ENCODE data around the gene NAXD.
"Not testable (repeated sequence)": the region's sequence is repeated elsewhere in the genome, so short reads cannot be mapped to it uniquely, and the experiment has no call there.

NAXD gene

DNA sequence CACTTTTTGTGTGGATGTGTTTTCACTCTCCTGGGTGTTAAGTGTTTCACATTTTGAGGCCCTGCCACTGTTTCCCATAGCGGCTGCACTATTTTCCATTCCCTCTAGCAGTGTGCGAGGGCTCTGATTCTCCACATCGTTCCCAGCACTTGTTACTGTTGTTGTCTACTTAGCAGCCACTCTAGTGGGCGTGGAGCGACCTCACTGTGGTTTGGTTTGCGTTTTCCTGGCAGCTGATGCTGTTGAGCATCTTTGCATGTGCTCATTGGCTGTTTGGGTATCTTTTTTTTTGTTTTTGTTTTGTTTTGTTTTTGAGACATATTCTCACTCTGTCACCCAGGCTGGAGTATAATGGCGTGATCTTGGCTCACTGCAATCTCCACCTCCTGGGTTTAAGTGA lies 14.4 kb downstream of the NAXD start:
- no peak for DNase-seq

DNA sequence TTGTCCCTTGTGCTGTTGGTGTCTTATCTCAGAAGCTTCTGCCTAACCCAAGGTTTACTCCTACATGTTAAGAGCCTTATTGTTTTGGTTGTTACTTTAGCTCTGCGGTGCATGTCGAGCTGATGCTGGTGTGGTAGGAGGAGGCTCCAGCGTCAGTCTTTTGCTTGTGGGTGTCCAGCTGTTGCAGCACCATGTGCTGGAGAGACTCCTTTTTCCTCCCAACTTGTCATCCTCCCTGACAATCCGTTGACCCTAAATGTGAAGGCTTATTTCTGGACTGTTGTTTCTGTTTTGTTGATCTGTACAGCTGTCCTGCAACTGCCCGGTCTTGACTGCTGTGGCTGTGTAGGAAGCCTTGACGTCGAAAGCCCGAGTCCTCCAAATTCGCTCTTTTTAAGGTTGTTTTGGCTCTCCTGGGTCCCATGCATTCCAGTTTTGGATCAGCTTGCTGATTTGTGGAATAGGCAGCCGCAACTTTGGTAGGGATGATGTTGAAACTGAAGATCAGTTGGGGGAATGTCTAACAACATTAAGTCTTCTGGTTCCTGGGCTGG lies 15.3 kb downstream of the NAXD start:
- no peak for DNase-seq

DNA sequence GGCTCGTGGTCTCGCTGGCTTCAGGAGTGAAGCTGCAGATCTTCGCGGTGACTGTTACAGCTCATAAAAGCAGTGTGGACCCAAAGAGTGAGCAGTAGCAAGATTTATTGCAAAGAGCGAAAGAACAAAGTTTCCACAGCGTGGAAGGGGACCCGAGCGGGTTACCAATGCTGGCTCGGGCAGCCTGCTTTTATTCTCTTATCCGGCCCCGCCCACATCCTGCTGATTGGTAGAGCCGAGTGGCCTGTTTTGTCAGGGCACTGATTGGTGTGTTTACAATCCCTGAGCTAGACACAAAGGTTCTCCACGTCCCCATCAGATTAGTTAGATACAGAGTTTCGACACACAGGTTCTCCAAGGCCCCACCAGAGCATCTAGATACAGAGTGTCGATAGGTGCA lies 16.9 kb downstream of the NAXD start:
- DNase-seq: not testable (repeated sequence)

DNA sequence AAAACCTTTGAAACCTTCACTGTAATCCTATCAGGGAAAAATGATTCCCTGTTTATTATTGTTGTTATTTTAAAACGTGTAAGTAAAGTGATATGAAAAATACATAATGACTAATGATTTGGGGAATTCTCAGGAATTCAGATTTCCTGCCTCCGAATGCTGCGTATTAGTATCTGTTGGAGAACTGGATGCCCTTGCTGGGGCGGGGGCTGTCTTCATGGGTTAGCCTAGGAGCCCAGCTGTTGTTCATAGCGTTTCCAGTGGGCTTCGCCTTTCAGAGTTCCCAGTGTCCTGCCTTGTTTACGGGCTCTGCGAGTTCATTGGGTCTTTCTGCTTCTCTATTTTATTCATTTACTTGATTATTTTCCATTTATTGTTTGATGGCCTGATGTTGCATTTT lies 18.4 kb downstream of the NAXD start:
- no peak for DNase-seq

DNA sequence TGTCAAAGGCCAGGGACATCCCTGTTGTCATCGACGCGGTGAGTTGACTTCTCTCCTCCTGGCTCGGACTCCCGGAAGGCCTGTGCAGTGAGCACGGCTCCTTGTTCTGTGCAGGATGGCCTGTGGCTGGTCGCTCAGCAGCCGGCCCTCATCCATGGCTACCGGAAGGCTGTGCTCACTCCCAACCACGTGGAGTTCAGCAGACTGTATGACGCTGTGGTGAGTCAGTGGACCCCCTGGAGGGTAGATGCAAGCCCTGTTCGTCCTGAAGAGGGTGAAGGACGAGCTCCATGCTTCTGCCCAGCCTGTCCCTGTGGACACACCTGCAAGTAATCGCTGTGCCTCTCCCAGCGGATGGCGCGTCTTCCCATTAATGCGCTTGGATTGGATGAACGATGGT lies 19.2 kb downstream of the NAXD start:
- no peak for DNase-seq

DNA sequence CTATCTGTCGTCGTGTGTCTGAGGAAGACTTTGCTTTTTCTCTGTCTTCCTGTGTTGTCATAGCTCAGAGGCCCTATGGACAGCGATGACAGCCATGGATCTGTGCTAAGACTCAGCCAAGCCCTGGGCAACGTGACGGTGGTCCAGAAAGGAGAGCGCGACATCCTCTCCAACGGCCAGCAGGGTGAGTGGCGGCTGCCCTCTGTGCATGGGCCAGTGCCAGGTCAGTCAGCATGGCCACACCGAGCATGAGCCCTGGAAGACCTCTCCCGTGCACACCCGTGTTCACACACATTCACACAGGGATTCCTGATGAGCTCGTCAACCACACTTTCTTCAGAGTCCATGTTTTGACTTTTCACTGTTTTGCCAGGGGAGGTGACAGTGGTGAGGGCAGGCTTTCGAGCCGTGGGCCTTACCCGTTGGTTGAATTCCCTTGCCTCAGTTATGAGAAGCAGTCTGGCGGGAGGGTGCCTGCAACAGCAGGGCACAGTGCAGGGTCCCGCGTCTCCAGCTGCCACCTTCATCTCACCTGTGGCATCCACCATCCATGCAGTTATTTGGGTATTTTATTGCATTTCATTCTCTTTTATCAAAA lies 20.2 kb downstream of the NAXD start:
- DNase-seq: no peak

DNA sequence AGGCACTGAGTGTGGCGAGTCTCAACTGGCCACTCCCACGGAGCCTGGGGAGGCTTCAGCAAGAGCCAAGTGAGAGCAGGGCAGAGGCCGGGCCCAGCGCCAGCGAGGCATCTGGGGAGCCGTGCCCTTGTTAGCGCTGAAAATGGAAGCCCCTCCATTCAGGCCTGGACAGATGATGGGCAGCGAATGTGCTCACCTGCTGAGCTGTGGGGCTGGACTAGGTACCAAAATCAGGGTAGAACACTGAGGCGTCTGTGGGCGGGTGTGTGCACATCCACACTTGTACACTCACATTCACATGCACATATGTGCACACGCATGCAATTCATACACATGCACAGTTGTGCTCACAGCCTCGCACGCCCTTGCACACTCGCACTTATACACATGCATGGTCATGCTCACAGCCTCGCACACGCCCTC lies 20.7 kb downstream of the NAXD start:
- DNase-seq: no peak

DNA sequence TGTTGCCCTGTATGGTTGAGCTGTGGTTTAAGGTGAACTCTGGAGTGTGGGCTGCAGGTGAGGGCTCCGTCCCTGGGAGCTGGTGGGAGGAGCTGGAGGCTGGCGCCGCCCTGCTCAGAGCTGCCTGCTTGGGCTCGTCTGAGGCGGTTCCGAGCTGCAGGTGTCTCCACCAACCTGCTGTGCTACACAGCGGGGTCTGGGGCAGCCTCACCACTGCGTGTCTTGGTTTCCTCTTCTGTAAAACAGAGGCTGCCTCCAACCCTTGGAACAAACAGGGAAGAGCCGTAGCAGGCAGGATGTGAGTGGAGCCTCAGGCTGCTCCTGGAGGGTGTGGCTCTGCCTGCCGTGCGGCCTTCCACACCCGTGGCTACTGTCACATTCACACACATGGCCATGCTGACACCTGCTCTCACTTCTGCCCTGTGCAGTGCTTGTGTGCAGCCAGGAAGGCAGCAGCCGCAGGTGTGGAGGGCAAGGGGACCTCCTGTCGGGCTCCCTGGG lies 21.4 kb downstream of the NAXD start:
- DNase-seq: no peak

DNA sequence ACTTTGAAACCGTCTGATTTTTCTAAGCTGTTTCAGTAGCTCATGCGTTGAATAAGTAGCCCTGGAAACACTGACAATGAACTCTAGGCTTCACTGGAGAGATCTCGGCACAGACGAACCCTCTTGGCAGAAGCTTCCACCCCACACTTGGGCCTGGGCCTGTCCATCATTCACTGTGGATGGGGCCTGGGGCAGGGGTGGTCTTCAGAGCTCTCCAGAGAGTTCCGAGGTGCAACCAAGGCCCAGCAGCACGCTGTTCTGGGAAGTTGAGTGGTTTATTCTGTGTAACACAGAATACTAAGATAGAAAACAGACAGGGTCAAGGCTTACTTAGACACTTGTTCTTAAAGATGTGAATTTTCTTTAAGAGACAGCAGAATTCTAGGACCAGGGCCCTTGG lies 21.9 kb downstream of the NAXD start:
- DNase-seq: no peak

DNA sequence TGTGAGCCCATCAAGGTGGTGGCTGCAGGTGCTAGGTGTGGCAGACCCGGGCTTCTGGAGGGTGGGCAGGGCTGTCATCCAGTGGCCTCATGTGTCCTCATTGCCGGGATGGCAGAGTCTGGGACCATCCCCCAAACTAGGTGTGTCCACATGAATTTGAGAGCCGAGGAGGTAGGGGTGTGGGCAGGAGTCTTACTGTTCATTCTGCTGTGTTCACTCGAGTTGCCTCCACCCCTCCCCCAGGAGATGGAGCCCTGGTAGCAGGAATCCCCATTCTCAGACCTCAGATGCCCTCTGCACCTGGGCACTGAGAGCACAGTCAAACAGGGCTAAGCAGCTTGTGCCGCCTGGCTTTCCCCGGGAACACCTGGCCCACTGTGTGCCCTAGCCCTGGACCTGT lies 22.4 kb downstream of the NAXD start:
- DNase-seq: no peak

DNA sequence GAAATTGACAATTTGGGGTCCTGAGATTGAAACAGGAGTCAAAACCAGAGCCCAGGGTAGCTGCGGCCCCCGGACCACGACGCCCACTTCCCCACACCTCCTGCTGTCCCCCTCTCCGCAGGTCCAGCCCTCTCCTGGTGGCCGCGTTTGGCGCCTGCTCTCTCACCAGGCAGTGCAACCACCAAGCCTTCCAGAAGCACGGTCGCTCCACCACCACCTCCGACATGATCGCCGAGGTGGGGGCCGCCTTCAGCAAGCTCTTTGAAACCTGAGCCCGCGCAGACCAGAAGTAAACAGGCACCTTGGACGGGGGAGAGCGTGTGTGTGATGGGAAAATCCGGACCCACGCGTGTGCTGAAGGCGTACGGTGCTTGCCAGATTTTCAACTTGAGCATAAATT lies 22.9 kb downstream of the NAXD start:
- DNase-seq: no peak

DNA sequence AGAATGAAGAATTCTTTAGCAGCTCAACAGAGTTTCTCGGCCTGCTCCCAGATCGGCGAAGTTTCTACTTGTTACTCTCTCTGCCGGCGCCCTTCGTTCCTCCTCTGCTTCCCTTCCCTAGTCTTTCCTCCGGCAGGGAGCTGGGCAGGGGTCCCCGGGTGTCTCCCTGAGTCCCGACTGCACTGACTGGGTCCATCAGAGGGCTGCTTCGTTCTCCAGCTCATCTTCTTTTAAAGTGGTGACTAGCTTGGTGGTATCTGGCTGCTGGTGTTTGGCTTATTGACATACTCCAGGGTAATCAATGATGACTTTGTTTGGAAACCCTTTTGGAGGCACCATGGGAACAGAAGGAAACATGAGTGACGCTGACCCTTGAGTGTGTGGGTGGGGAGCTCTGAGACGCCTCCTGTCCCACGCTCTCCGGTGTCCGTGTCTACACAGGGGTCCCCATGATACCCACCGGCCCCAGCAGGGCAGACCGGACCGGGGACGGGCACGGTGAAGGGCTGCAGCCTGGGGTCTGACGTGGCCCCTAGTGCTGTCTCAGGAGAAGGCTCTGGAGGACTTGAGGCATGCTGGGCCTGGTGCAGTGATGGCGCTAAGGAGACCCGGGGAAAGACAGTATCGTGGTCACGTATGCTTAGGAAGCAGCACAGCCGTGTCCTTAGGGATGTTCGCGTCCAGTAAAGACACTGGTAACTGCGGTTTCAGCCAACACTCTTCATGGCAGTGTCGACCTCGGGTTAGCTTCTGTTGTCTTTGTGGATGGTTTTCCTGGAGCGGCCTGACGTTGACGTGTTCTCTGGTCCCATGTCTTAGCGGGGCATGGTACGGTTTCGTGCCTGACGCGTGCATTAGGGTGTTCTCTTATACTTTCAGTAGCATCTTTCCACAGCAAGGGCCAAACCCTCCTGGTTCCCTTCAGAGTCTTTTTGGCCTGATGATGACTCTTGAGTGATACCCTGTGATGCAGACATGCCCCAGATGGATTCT lies 23.8 kb downstream of the NAXD start:
- peak; percentile 8 for DNase-seq

DNA sequence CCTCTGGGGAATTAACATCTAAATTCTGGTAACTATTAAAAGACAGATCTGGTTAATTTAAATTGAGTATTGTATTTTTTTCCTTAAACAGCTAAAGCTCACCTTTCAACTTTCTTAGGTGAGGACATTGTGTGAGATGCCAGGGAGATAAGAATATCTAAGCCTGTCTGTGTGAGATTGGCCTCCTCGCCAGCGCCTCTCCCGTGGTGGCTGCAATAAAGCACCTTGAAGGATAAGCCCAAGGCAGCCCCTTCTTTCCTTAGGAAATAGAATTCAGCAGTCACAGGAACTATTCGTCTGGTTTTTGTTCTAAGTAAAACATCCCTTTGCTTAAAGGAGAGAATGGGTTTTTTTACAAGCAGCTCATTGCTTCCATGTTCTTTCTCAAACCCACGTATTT lies 24.6 kb downstream of the NAXD start:
- no peak for DNase-seq

DNA sequence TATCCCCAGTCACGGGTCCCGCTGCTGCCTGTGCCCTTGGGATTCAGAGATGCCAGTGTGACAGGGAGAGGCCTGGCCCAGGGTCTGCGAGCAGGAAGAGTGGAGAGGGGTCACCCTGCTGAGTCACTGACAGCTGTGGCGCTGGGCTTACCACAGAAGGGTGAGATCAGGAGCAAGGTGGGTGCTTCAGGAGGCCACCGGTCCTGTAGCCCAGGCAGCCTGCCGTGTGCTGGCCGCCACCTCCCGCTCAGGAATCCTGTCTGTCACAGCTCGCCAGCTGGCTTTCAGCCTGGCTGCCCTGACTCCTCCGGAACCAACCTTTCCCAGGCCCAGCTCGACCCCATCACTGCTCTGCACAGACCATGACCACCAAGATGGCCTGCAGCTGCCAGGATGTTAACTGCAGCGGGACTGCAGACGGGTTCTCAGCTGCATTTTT lies 25.3 kb downstream of the NAXD start:
- peak; percentile 6 for DNase-seq

DNA sequence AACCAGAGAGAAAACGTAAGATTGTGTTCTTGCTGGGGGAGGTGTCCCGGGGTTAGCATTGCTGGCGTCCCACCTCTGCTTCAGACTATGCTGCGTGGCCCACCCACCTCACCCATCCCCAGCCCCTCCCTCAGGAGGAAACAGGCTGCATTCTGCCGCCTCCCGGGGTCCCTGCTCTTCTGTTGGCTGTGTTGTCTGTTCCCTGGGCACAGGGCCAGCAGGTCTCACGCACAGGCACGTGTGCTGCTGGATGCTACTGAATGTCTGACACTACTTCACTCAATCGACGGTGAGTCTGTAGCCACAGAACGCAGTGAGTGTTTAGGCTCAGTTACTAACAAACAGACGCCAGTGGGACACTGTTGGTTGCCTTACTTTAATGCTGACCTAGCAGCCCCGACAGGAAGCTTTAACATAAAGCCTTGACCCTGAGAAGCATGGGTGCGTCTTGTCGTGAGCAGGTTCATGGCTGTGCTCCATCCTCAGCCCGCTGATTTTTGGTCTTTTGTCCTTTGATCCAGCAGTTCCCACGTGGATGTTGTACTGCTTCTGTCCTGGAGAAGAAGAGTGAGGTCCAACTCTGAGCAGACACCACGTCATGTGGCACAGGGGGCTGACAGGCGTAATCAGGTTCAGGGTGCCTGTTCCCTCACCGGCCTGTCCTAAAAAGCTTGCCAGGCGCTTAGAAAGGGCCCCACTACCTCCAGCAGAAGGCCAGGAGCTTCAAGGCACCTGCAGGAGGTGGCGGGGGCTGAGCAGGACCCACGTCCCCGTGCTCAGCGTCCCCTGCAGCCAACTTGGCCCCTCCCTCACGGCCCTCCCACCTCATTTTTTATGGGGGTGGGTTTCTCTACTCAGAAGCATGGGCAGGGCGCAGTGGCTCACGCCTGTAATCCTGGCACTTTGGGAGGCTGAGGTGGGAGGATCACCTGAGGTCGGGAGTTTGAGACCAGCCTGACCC lies 26.0 kb downstream of the NAXD start:
- no peak for DNase-seq

DNA sequence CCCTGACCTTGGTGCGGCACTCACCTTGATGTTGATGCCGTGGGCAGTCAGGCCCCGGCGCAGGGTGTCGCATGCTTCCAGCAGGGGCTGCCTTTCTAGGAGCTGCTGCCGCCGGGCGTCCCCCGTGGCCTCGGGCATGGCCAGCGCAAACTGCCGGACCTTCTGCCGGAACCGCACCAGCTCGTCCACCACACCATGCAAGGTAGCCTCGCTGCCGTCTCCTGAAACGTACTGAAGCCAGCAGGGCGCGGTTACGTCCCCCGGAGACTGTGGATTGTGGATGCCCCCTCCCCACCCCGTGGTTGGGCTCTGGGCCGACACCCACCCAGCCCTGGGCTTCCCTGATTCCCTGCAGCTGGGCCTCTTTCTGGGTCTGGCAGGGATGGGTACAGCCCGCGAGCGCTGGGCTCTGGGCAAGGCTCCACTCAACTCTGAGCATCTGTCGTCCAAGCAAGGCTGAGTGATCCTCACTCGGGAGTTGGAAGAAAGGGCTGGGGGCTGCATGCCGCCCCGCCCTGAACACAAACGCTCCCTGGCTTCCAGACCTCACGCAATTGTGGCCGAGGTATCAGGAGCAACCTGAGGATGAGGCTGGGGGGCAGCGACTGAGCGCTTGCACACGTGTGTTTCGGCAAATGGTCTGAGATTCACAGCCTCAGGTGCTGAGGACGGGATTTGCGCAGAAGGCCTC lies 27.1 kb downstream of the NAXD start:
- no peak for DNase-seq

DNA sequence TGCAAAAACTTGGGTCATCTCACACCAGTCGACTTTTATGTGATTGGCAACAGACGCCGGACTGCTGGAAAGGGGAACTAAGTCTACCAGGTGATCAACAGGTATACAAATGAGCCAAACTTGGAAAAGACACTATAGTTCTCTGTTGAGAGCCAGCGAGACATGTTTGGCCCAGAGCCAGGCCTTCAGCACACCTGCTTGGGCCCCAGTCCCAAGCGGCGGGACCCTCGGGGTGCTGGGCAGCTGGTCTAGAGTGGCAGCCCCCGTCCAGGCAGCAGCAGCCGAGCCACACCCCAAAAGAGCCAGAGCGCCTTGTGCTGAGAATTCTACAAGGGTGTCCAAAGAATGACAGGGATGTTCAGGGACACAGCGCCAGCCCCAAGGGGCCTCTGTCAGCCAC lies 28.0 kb downstream of the NAXD start:
- no peak for DNase-seq

DNA sequence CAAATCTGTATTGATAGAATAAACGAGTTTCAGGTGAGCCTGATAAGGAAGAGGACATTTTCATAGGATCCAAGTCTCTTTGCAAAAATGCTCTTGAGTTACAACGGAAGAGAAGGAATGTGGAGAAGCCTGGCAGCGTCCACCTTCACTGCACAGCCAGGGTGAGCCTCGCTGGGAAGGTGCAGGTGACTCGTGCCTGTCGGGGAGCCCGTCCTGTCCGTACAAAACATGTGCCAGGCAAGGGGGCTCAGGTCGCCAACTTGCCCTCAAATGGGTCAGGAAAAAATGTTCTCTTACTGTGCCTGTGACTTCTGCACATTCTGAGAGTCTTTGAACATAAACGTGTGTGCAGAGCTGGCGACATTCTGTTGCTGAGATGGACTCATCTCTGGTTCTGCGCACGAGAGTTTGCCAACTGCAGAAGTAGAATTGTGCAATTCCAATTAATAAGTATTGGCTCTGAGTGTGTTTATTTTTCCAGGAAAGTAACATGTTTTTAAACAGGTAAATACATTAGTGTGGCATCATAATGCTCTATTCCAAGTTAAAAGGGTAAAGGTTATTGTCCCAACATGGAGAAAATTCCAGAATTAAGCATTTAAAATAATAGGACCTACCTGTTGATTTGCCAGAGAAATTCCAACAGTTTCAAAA lies 28.6 kb downstream of the NAXD start:
- no peak for DNase-seq

DNA sequence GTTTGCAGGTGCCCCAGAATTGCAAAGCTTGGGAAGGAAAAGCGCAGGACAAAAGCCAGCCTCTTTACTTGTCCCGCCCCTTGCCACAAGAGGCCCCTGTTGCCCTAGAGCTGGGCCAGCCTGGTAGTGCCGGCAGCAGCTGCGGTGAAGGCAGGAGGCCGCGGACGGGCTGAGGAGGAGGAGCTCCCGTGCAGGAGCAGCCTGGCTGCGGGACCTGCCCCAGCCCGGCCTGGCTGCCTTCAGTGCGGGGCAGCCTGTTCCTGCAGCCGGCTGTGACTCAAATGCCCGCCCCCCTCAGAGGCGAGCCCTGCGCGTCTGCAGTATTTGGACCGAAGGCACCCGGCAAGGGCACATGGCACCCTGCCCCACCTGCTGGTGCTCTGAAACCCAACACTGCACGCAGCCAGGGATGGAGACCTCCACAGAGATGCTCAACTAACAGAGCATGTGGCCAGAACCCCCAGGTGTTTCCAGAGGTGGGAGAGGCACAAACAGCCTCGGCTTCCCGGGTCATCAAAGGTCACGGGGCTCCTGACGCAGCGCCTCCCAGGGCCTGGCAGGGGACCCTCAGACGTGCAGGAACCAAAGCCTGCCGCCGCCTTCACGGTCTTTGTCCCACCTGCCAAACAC lies 29.7 kb downstream of the NAXD start:
- DNase-seq: peak; percentile 54

DNA sequence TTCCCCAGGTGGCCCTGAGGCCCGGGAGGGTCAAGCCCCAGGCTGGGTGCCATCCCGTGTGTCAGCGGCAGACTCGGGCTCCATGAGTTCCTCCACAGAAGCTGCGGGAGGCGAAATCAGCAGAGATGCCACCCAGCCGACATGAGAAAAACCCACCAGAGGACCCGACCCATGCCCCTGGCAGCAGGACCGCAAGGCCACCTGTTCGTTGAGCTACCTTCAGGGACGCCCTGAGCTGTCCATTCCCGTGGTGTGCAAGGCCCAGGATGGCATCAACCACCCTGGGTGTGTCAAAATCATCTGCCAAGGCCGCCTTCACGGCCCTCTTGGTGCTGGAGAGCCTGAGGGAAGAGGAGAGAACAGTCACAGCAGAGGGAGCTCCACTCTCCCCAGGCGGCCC lies 30.4 kb downstream of the NAXD start:
- no peak for DNase-seq

Data from activated T-cell treated with anti-CD3 and anti-CD28 coated beads, Interleukin-2, amount 50 U/mL, for 1 hour (primary cell).